PFSK-1 (cell line): ENCODE measurements around the gene FUNDC1.

ENCODE experiments used
- FOXP2 ChIP-seq: optimal IDR thresholded peaks from 2 replicates; pipeline ENCODE3; 2011; ENCODE audit warnings: borderline replicate concordance, control low read depth, inconsistent platforms; ENCODE audit not compliant: insufficient read depth; ENCODE audit errors: extremely low read length, extremely low read depth
- POLR2AphosphoS5 ChIP-seq: IDR thresholded peaks from 2 replicates; pipeline ENCODE4 v1.6.1; 2012; ENCODE audit warnings: low read depth, mild to moderate bottlenecking, control low read depth, low read length, moderate library complexity
- REST ChIP-seq, 2 experiments: IDR thresholded peaks; 2 replicates each; pipeline versions ENCODE4 v1.6.1 to v1.8.0; 2011 to 2012; ENCODE audit warnings: low read depth in 2 of 2, low read length in 2 of 2, control low read depth in 1 of 2, inconsistent platforms in 1 of 2, mild to moderate bottlenecking in 1 of 2, moderate library complexity in 1 of 2; ENCODE audit not compliant: insufficient read depth in 1 of 2
- SIN3A ChIP-seq: IDR thresholded peaks from 2 replicates; pipeline ENCODE4 v1.6.1; 2012; ENCODE audit warnings: mild to moderate bottlenecking, low read length, moderate library complexity, borderline replicate concordance; ENCODE audit not compliant: insufficient read depth
- TAF1 ChIP-seq: IDR thresholded peaks from 2 replicates; pipeline ENCODE4 v1.6.1; 2012; ENCODE audit warnings: low read length, control low read depth, borderline replicate concordance; ENCODE audit not compliant: insufficient read depth

Gene FUNDC1

GRCh38 chrX:44482575-44482974 is 60.1 kb downstream of the FUNDC1 start:
- TF ChIP-seq REST (IDR thresholded peaks at IDR 0.05; ENCODE audit: insufficient read depth in 1 of 2, low read depth in 2 of 2, low read length in 2 of 2) (no peak), POLR2AphosphoS5 (no peak), SIN3A (no peak), TAF1 (no peak), FOXP2 (no peak)

DNA sequence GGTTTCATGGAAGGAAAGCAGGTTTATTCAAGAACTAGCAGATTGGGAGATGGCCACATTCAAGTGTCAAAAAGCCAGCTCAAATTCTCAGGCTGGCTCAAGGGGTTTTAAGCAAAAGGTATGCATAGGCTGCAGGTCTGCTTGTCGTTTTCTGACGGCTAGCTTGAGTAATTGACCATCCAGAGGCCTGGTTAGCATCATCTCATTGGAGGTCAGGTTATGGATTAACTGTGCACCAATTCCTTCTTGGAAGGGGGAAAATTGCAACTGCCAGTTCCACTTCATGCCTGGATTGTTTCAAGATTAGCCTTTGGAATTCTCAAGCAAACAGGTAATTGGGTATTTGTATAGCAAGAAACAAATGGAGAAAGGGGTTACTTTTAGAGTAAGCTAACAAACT is 62.1 kb downstream of the FUNDC1 start:
- TF ChIP-seq REST (IDR thresholded peaks at IDR 0.05; ENCODE audit: insufficient read depth in 1 of 2, low read depth in 2 of 2, low read length in 2 of 2) (no peak), POLR2AphosphoS5 (no peak), TAF1 (no peak), FOXP2 (no peak), SIN3A (no peak)

DNA sequence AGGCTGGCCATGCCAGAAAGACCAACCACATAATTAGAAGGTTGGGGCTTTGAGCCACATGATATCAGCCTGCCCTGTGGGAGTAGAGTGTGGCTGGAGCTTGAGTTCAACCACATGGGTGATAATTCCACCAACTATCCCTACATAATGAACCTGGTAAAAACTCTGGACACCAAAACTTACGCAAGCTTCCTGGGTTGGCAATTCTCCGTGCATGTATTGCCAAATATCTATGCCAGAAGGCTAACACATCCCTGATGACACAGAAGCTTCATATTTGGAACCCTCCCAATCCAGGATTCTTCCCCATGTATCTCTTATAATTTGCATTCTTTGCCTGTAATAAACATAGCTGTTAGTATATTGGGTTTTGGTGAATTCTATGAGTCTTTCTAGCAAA is 68.2 kb downstream of the FUNDC1 start:
- TF ChIP-seq POLR2AphosphoS5 (no peak), TAF1 (no peak), FOXP2 (no peak), REST (IDR thresholded peaks at IDR 0.05; ENCODE audit: insufficient read depth in 1 of 2, low read depth in 2 of 2, low read length in 2 of 2) (no peak), SIN3A (no peak)
